IMR-90 (cell line): Measurements from ENCODE around the gene SKP1.

ENCODE experiments used
- POLR2A ChIP-seq: IDR thresholded peaks from 2 replicates; pipeline ENCODE4 v1.6.1; 2012; ENCODE audit warnings: mild to moderate bottlenecking, low read depth, low read length
- SMC3 ChIP-seq: fragments of 150-350 bp; IDR thresholded peaks from 2 replicates; pipeline ENCODE4 v1.6.1; 2016; ENCODE audit warnings: low read depth, mild to moderate bottlenecking, antibody characterized with exemption, low read length, moderate library complexity
- TF ChIP-seq, protein P1 (sequence below): conservative IDR thresholded peaks from 2 replicates; pipeline ENCODE4 v1.5.1; 2012; ENCODE audit warnings: mild to moderate bottlenecking, low read depth, low read length, improper control_type of control experiment

DNA sequence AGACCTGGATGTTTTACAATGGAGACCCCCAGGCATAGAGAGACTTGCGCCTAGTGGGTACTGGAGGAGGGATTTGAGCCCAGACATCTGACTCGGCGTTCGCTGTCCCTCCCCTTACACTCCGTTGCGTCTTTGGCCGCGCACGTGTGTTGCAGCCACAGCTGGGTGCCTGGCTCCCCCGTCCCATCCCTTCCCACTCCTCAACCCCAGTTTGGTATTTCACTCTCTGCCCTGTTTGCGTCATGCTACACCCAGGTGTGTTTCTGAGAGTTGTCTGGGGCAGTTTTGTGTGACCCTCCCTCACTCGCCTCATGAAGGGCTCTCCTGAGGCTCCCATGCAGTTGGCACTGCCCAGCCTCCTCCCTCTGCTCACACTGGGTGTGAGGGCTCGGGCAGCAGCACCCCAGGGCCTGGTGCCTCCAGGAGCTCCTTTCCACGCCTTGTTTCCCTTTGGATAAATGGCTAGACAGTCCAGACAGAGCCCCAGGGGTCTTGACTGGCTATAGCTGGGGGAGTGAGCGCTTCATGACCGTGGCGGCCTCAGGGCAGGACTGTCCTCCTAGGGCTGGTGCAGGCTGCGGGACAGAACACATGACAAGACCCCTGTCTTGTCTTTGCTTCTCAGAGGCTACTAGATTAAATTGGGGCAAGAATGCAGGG lies 48.6 kb downstream of the SKP1 start:
- TF ChIP-seq, protein P1, sequence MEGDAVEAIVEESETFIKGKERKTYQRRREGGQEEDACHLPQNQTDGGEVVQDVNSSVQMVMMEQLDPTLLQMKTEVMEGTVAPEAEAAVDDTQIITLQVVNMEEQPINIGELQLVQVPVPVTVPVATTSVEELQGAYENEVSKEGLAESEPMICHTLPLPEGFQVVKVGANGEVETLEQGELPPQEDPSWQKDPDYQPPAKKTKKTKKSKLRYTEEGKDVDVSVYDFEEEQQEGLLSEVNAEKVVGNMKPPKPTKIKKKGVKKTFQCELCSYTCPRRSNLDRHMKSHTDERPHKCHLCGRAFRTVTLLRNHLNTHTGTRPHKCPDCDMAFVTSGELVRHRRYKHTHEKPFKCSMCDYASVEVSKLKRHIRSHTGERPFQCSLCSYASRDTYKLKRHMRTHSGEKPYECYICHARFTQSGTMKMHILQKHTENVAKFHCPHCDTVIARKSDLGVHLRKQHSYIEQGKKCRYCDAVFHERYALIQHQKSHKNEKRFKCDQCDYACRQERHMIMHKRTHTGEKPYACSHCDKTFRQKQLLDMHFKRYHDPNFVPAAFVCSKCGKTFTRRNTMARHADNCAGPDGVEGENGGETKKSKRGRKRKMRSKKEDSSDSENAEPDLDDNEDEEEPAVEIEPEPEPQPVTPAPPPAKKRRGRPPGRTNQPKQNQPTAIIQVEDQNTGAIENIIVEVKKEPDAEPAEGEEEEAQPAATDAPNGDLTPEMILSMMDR: no peak
- TF ChIP-seq POLR2A (no peak), SMC3 (no peak)
